K562 (cell line): Measurements from ENCODE around the gene ADGRD1. TPM values are rescaled to one million over a fixed set of nuclear protein-coding genes. Genes with fewer than 3 reads are reported as not detected.

Experiments
- MCM2 ChIP-seq: fragments of 450-650 bp; IDR thresholded peaks from 2 replicates; pipeline ENCODE4 v1.6.1; 2017; ENCODE audit warnings: low read depth, mild to moderate bottlenecking
- REST ChIP-seq, 2 experiments: fragments of 450-650 bp; formaldehyde crosslinking in 1 of 2; IDR thresholded peaks; 2 replicates each; pipeline versions ENCODE4 v1.4.0 to v1.6.1; 2014 to 2020; ENCODE audit warnings: mild to moderate bottlenecking in 2 of 2, borderline replicate concordance in 1 of 2, low read depth in 1 of 2
- SNRNP70 ChIP-seq: fragments of 200-400 bp; formaldehyde crosslinking; optimal IDR thresholded peaks from 2 replicates; pipeline ENCODE3; 2017; ENCODE audit warnings: low read depth, low read length
- STAT6 ChIP-seq: sonication (generic); formaldehyde crosslinking; IDR thresholded peaks from 2 replicates; pipeline ENCODE4 v1.8.1; 2023; ENCODE audit warnings: mild to moderate bottlenecking, missing genetic modification reagents
- ZNF212 ChIP-seq: fragments of 450-650 bp; formaldehyde crosslinking; IDR thresholded peaks from 2 replicates; pipeline ENCODE4 v1.4.0; 2020; ENCODE audit warnings: mild to moderate bottlenecking
- ZNF507 ChIP-seq: conservative IDR thresholded peaks from 2 replicates; pipeline ENCODE4 v1.6.1; 2017; ENCODE audit warnings: missing genetic modification characterization, missing compliant biosample characterization
- polyA plus RNA-seq, 8 experiments: library from polyadenylated mRNA; depleted of rRNA in 4 of 8; stranded (reverse) in 5 of 8; unstranded in 3 of 8; fragments of >200 nt; fragmentation: Nextera tagmentation in 2 of 8; fragmentation: Illumina TruSeq in 1 of 8; extraction: Ambion mirVana in 2 of 8; extraction: Trizol in 1 of 8; gene quantifications; 2 replicates each; pipeline versions ENCODE4 v1.2.1 to v1.2.3, GENCODE V29; 2011 to 2014; ENCODE audit warnings: inconsistent platforms in 1 of 8, missing spikeins in 1 of 8
- total RNA-seq, 7 experiments: library from RNA; depleted of rRNA in 6 of 7; stranded (reverse); fragments of >200 nt in 6 of 7; fragmentation: Illumina TruSeq in 2 of 7; extraction: Trizol in 2 of 7; gene quantifications; 2 replicates each; pipeline versions ENCODE4 v1.2.1 to v1.2.3, GENCODE V29; 2011 to 2021; ENCODE audit warnings: low replicate concordance in 1 of 7

ADGRD1 gene
- total and polyA plus RNA-seq, 9 of the 15 experiments (the other 6 are each of a cell fraction or from before 2014, with no cell fraction given): 1.7 to 11.7 (median 3.3) TPM

- TF ChIP-seq STAT6 (CRISPR knock-in tag): no peak
- no peak for TF ChIP-seq REST (IDR thresholded peaks at IDR 0.05; ENCODE audit: borderline replicate concordance)
- no peak for TF ChIP-seq REST (CRISPR knock-in tag; IDR thresholded peaks at IDR 0.05; ENCODE audit: low read depth)
- TF ChIP-seq ZNF212 (CRISPR knock-in tag): no peak
- no peak for TF ChIP-seq MCM2
- TF ChIP-seq ZNF507: no peak
- TF ChIP-seq SNRNP70: no peak
- TF ChIP-seq, all 486 proteins: peak for 0
Measured at GRCh38 chr12:131096681-131097181, 143.0 kb downstream of the ADGRD1 start (continued).
